ENCODE data around the gene GNAL. TPM values are rescaled to one million over a fixed set of nuclear protein-coding genes. Genes with fewer than 3 reads are reported as not detected.

The GNAL gene
- total RNA-seq, 1 experiment from 2014 or later, result 4.6 TPM

- TF ChIP-seq, protein P1, sequence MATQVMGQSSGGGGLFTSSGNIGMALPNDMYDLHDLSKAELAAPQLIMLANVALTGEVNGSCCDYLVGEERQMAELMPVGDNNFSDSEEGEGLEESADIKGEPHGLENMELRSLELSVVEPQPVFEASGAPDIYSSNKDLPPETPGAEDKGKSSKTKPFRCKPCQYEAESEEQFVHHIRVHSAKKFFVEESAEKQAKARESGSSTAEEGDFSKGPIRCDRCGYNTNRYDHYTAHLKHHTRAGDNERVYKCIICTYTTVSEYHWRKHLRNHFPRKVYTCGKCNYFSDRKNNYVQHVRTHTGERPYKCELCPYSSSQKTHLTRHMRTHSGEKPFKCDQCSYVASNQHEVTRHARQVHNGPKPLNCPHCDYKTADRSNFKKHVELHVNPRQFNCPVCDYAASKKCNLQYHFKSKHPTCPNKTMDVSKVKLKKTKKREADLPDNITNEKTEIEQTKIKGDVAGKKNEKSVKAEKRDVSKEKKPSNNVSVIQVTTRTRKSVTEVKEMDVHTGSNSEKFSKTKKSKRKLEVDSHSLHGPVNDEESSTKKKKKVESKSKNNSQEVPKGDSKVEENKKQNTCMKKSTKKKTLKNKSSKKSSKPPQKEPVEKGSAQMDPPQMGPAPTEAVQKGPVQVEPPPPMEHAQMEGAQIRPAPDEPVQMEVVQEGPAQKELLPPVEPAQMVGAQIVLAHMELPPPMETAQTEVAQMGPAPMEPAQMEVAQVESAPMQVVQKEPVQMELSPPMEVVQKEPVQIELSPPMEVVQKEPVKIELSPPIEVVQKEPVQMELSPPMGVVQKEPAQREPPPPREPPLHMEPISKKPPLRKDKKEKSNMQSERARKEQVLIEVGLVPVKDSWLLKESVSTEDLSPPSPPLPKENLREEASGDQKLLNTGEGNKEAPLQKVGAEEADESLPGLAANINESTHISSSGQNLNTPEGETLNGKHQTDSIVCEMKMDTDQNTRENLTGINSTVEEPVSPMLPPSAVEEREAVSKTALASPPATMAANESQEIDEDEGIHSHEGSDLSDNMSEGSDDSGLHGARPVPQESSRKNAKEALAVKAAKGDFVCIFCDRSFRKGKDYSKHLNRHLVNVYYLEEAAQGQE (IDR thresholded peaks at IDR 0.05; ENCODE audit: low read depth), result no peak
- TF ChIP-seq ZNF274 (IDR thresholded peaks at IDR 0.05; ENCODE audit: low read depth, low read length), result no peak
Measured at GRCh38 chr18:11651899-11652298, 37.2 kb upstream of the GNAL start (continued).

DNA sequence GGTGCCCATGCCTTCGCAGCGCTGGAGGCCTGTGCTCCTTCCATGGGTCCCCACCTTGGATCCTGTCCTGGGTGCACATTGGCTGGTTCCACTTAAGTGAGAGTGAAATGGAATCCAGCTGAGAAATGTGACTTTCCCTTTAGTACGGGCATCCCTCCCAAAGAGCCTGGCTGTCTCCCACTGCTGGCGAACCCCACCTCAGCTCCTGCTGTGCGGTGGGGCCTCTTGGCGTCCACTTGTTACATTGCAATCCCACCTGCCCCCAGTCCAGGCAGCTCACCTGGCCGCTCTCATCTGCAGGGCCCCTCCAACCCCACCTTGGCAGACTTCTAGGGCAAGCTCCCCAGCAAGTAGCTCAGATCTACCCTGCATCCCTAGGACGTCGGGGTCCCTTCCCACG is 35.5 kb upstream of the GNAL start:
- Histone ChIP-seq H3K27me3 (ENCODE audit: insufficient read depth, low read length) (0 out of 2 replicates have a peak, but pooled peaks cover 6% of the 10 kb centered on the region), H3K9me2 (ENCODE audit: insufficient read depth) (no peaks in the 10 kb centered on the region), H3K79me2 (ENCODE audit: insufficient read depth, low read length) (no peaks in the 10 kb centered on the region), H3K9ac (ENCODE audit: low read length) (no peak overlapping the region), H4K20me1 (ENCODE audit: insufficient read depth) (no peaks in the 10 kb centered on the region), H3K27ac (ENCODE audit: low read depth, low read length) (no peak overlapping the region), H2AFZ (ENCODE audit: low read depth, low read length, poor library complexity, severe bottlenecking) (no peak overlapping the region), H3K4me3 (replicated peaks in 1 of 2; ENCODE audit: low read depth in 1 of 2, low read length in 2 of 2) (no peak overlapping the region), H3K9me3 (ENCODE audit: control insufficient read depth in 1 of 2, insufficient read depth in 1 of 2, low read depth in 1 of 2, low read length in 2 of 2) (no peaks in the 10 kb centered on the region; a peak in 1 of 4 replicates), H3K4me2 (ENCODE audit: low read length) (no peak overlapping the region), H3K4me1 (ENCODE audit: control insufficient read depth in 1 of 2, insufficient read depth in 2 of 2, low read length in 2 of 2) (peaks cover 0 to 4% of the 10 kb centered on the region in 2 experiments; a peak in 2 of 4 replicates), H3K36me3 (ENCODE audit: control insufficient read depth in 1 of 2, insufficient read depth in 2 of 2, low read length in 2 of 2) (no peaks in the 10 kb centered on the region)
- RAD21 ChIA-PET (ENCODE audit: low non-redundant PET in 1 of 2, low total read pairs in 2 of 2, uncharacterized antibody in 2 of 2, unreplicated experiment in 2 of 2), result no interaction called here
- ATAC-seq (no peak), DNase-seq (ENCODE audit: low read depth, low spot score) (no peak)
- intact Hi-C loops (cut with micrococcal nuclease), result loop anchor here (10.0 kb wide), 1 partner anchor 381 kb away; no protein-coding TSS in a partner anchor
- TF ChIP-seq YY1 (IDR thresholded peaks at IDR 0.05; ENCODE audit: extremely low read depth, insufficient replicate concordance, low read depth, low read length) (no peak), ZNF274 (IDR thresholded peaks at IDR 0.05; ENCODE audit: low read depth, low read length) (no peak), SIN3A (IDR thresholded peaks at IDR 0.05; ENCODE audit: low read depth) (no peak), JUND (IDR thresholded peaks at IDR 0.05) (no peak), RAD21 (IDR thresholded peaks at IDR 0.05; ENCODE audit: low read depth) (no peak), CTCF (IDR thresholded peaks at IDR 0.05 in 2 of 3, conservative IDR thresholded peaks at IDR 0.05 in 1 of 3; ENCODE audit: borderline replicate concordance in 1 of 3, insufficient read depth in 1 of 3, low read depth in 2 of 3, low read length in 2 of 3) (no peak), POLR2AphosphoS5 (IDR thresholded peaks at IDR 0.05; ENCODE audit: low read depth, low read length) (no peak), SRF (IDR thresholded peaks at IDR 0.05; ENCODE audit: low read depth) (no peak)
- TF ChIP-seq, protein P2, sequence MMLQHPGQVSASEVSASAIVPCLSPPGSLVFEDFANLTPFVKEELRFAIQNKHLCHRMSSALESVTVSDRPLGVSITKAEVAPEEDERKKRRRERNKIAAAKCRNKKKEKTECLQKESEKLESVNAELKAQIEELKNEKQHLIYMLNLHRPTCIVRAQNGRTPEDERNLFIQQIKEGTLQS (IDR thresholded peaks at IDR 0.05), result no peak
- POLR2A ChIA-PET, result no interaction called here
- BruUV-seq (replicated peaks), result no TSS peak
- CTCF ChIA-PET, result interaction anchor here (0.9 to 3.6 kb wide), 3 partner anchors 75 to 385 kb away, joined by 3 to 36 read pairs (median 3); no protein-coding TSS in a partner anchor

Data from HCT116 (cell line).